Mesothelial cell of epicardium (in vitro differentiated cells): ENCODE results near the gene SYTL3. TPM values are rescaled to one million over a fixed set of nuclear protein-coding genes. Genes with fewer than 3 reads are reported as not detected.

Source experiments
- DNase-seq, 2 experiments: peaks; one replicate each; pipeline ENCODE4 v3.0.0; 2021; ENCODE audit warnings: low spot score in 2 of 2; ENCODE audit not compliant: unreplicated experiment in 2 of 2
- H3K27ac Mint-ChIP-seq: 2 replicates; pipeline ENCODE4 v1.8.0; 2021; ENCODE audit warnings: mixed read lengths
- H3K27me3 Mint-ChIP-seq: 2 replicates; pipeline ENCODE4 v1.8.0; 2021; ENCODE audit warnings: low read depth, mixed read lengths
- H3K36me3 Mint-ChIP-seq: 2 replicates; pipeline ENCODE4 v1.8.0; 2021; ENCODE audit warnings: mixed read lengths
- H3K4me1 Mint-ChIP-seq: 2 replicates; pipeline ENCODE4 v1.8.0; 2021; ENCODE audit warnings: mixed read lengths
- H3K4me3 Mint-ChIP-seq: 2 replicates; pipeline ENCODE4 v1.8.0; 2021; ENCODE audit warnings: mild to moderate bottlenecking, moderate library complexity, mixed read lengths
- H3K9me3 Mint-ChIP-seq: 2 replicates; pipeline ENCODE4 v1.8.0; 2021; ENCODE audit warnings: mixed read lengths
- CTCF ChIP-seq: fragments of 200-600 bp; sonication (generic); IDR thresholded peaks from one replicate; pipeline ENCODE4 v1.5.0; 2021; ENCODE audit warnings: antibody characterized with exemption; ENCODE audit not compliant: unreplicated experiment
- total RNA-seq: library from RNA; stranded (reverse); gene quantifications from 3 replicates; pipeline ENCODE4 v1.2.1, GENCODE V29; 2021

Gene SYTL3
- total RNA-seq, 1 donor from 2014 or later, result 6.1 TPM

GRCh38 chr6:158804207-158804606, 154.4 kb downstream of the SYTL3 start:
- no peak for DNase-seq
- Mint-ChIP-seq H3K27me3 (no peaks in the 10 kb centered on the region), H3K9me3 (no peaks in the 10 kb centered on the region), H3K36me3 (peaks cover 12% of the 10 kb centered on the region), H3K27ac (peak overlapping the region; percentile 91), H3K4me3 (peak overlapping the region; percentile 41), H3K4me1 (peaks cover 72% of the 10 kb centered on the region)
- TF ChIP-seq CTCF, result no peak

- Mint-ChIP-seq H3K27me3 (no peaks in the 10 kb centered on the region), H3K4me3 (no peak overlapping the region), H3K36me3 (peaks cover 12% of the 10 kb centered on the region), H3K4me1 (peaks cover 71% of the 10 kb centered on the region), H3K9me3 (no peaks in the 10 kb centered on the region), H3K27ac (peak overlapping the region; percentile 37)
- no peak for TF ChIP-seq CTCF
- DNase-seq, result no peak
Measured at GRCh38 chr6:158805698-158806377, 156.0 kb downstream of the SYTL3 start.

GRCh38 chr6:158807515-158808441, 157.9 kb downstream of the SYTL3 start:
- peak overlapping the region; percentile 37 for H3K27ac Mint-ChIP-seq
- H3K27me3 Mint-ChIP-seq, result no peaks in the 10 kb centered on the region
- H3K9me3 Mint-ChIP-seq, result no peaks in the 10 kb centered on the region
- peaks cover 15% of the 10 kb centered on the region for H3K36me3 Mint-ChIP-seq
- peaks cover 77% of the 10 kb centered on the region for H3K4me1 Mint-ChIP-seq
- DNase-seq, result no peak
- TF ChIP-seq CTCF, result no peak
- no peak overlapping the region for H3K4me3 Mint-ChIP-seq

- Mint-ChIP-seq H3K4me1 (peaks cover 81% of the 10 kb centered on the region), H3K27me3 (no peaks in the 10 kb centered on the region), H3K36me3 (peaks cover 21% of the 10 kb centered on the region), H3K27ac (no peak overlapping the region), H3K4me3 (no peak overlapping the region), H3K9me3 (no peaks in the 10 kb centered on the region)
- DNase-seq, result no peak
- no peak for TF ChIP-seq CTCF
Measured at GRCh38 chr6:158808442-158808833, 158.6 kb downstream of the SYTL3 start.

GRCh38 chr6:158808941-158809678, 159.3 kb downstream of the SYTL3 start:
- no peak for DNase-seq
- Mint-ChIP-seq H3K27me3 (no peaks in the 10 kb centered on the region), H3K36me3 (peaks cover 22% of the 10 kb centered on the region), H3K27ac (peak overlapping the region; percentile 35), H3K4me1 (peaks cover 81% of the 10 kb centered on the region), H3K9me3 (no peaks in the 10 kb centered on the region), H3K4me3 (no peak overlapping the region)
- TF ChIP-seq CTCF, result no peak
